GM19328 (cell line): Measurements from ENCODE around the gene UBIAD1.
"Not testable (repeated sequence)": the region's sequence is repeated elsewhere in the genome, so short reads cannot be mapped to it uniquely, and the experiment has no call there.

Source experiments
- ATAC-seq: cut with Tn5 transposase; IDR thresholded peaks from one replicate; pipeline ENCODE4 v1.9.1; 2021; ENCODE audit warnings: mild to moderate bottlenecking, moderate library complexity; ENCODE audit not compliant: unreplicated experiment

Gene UBIAD1

GRCh38 chr1:11272832-11273594, at the start of gene UBIAD1:
Gene UBIAD1, plus strand, starts transcription at chr1:11273198. Its CDS starts 334 bp downstream, at chr1:11273532.
- ATAC-seq = peak; percentile 82

- no peak for ATAC-seq
Observed at GRCh38 chr1:11227106-11228077, 45.6 kb upstream of the UBIAD1 start.

GRCh38 chr1:11229203-11229602, 43.8 kb upstream of the UBIAD1 start:
- ATAC-seq = no peak

- ATAC-seq = no peak
Observed at GRCh38 chr1:11233208-11233607, 39.8 kb upstream of the UBIAD1 start.

GRCh38 chr1:11237356-11237755, 35.6 kb upstream of the UBIAD1 start:
- ATAC-seq = no peak

GRCh38 chr1:11238311-11238710, 34.7 kb upstream of the UBIAD1 start:
- ATAC-seq = no peak

GRCh38 chr1:11245248-11245647, 27.8 kb upstream of the UBIAD1 start:
- ATAC-seq = no peak

- no peak for ATAC-seq
Observed at GRCh38 chr1:11245904-11246719, 26.9 kb upstream of the UBIAD1 start.

- no peak for ATAC-seq
Observed at GRCh38 chr1:11248169-11248568, 24.8 kb upstream of the UBIAD1 start.

GRCh38 chr1:11252538-11252937, 20.5 kb upstream of the UBIAD1 start:
- no peak for ATAC-seq

GRCh38 chr1:11253226-11253625, 19.8 kb upstream of the UBIAD1 start:
- no peak for ATAC-seq

- no peak for ATAC-seq
Observed at GRCh38 chr1:11256299-11256698, 16.7 kb upstream of the UBIAD1 start.

- peak; percentile 98 for ATAC-seq
Observed at GRCh38 chr1:11262171-11263049, 10.6 kb upstream of the UBIAD1 start, which contains the start of gene MTOR. Gene MTOR, minus strand, starts transcription at chr1:11262551. Its CDS starts 3,142 bp downstream, at chr1:11259409.

- ATAC-seq = no peak
Observed at GRCh38 chr1:11266268-11267074, 6.5 kb upstream of the UBIAD1 start.

- ATAC-seq = not testable (repeated sequence)
Observed at GRCh38 chr1:11267350-11268337, 5.4 kb upstream of the UBIAD1 start.

GRCh38 chr1:11272544-11272831, 510 bp upstream of the UBIAD1 start:
- no peak for ATAC-seq

GRCh38 chr1:11273595-11274234, 717 bp downstream of the UBIAD1 start:
- ATAC-seq = peak; percentile 22

- ATAC-seq = no peak
Observed at GRCh38 chr1:11279152-11279551, 6.2 kb downstream of the UBIAD1 start.
